Lung (tissue), 12 donors: ENCODE data around the gene KRTAP1-4. TPM values are rescaled to one million over a fixed set of nuclear protein-coding genes. Genes with fewer than 3 reads are reported as not detected.
"Not testable (repeated sequence)": the region's sequence is repeated elsewhere in the genome, so short reads cannot be mapped to it uniquely, and the experiment has no call there.

ENCODE experiments used
- ATAC-seq: fragments of 200-7000 bp; cut with Tn5 transposase; one replicate; pipeline ENCODE4 v1.9.1; 2020; ENCODE audit warnings: moderate number of reproducible peaks; ENCODE audit not compliant: insufficient read depth, low FRiP score
- DNase-seq, 3 donors: peaks; one replicate each; pipeline ENCODE4 v3.0.0-alpha.2; 2013 to 2017
- H3K27ac ChIP-seq, 2 donors: one replicate each; pipeline ENCODE4 v1.5.1; 2013; ENCODE audit warnings: mild to moderate bottlenecking in 2 of 2, moderate library complexity in 2 of 2, control low read depth in 1 of 2, inconsistent platforms in 1 of 2, low read depth in 1 of 2, low read length in 1 of 2
- H3K27me3 ChIP-seq, 3 donors: one replicate each; pipeline ENCODE4 v1.5.1; 2013; ENCODE audit warnings: low read length in 2 of 3; ENCODE audit not compliant: control insufficient read depth in 3 of 3, insufficient read depth in 3 of 3
- H3K36me3 ChIP-seq, 4 donors: one replicate each; pipeline ENCODE4 v1.5.1; 2013; ENCODE audit warnings: low read length in 4 of 4, mild to moderate bottlenecking in 1 of 4, moderate library complexity in 1 of 4; ENCODE audit not compliant: control insufficient read depth in 4 of 4, insufficient read depth in 4 of 4
- H3K4me1 ChIP-seq, 5 donors: one replicate each; pipeline ENCODE4 v1.5.1; 2013; ENCODE audit warnings: low read length in 5 of 5, mild to moderate bottlenecking in 2 of 5, moderate library complexity in 1 of 5; ENCODE audit not compliant: control insufficient read depth in 5 of 5, insufficient read depth in 5 of 5
- H3K4me3 ChIP-seq: one replicate; pipeline ENCODE4 v1.5.1; 2013; ENCODE audit warnings: mild to moderate bottlenecking, control low read depth, moderate library complexity
- H3K9ac ChIP-seq, 2 donors: one replicate each; pipeline ENCODE4 v1.5.1; 2013; ENCODE audit warnings: low read length in 2 of 2, control low read depth in 1 of 2; ENCODE audit not compliant: insufficient read depth in 1 of 2
- H3K9me3 ChIP-seq, 4 donors: one replicate each; pipeline ENCODE4 v1.5.1; 2013; ENCODE audit warnings: low read length in 3 of 4, mild to moderate bottlenecking in 1 of 4, moderate library complexity in 1 of 4; ENCODE audit not compliant: control insufficient read depth in 4 of 4, insufficient read depth in 3 of 4
- whole genome bisulfite sequencing, 2 donors: extraction: QIAGEN DNeasy Blood & Tissue Kit; methylation state at CpG; one replicate each; pipeline ENCODE4 v1.1.7; 2013; 5-methylcytosine and 5-hydroxymethylcytosine counted together
- polyA plus RNA-seq, 2 donors: library from polyadenylated mRNA; stranded (reverse); fragments of 200-250 nt; gene quantifications; one replicate each; pipeline ENCODE4 v1.2.1, GENCODE V29; 2013
- total RNA-seq, 2 donors: library from RNA; depleted of rRNA in 1 of 2; stranded (reverse); fragments of >200 nt in 1 of 2; gene quantifications; one replicate each; pipeline ENCODE4 v1.2.1, GENCODE V29; 2014 to 2021
- TF ChIP-seq, protein P1 (sequence below): IDR thresholded peaks from 2 replicates; pipeline ENCODE4 v1.5.1; 2012; ENCODE audit warnings: mild to moderate bottlenecking; ENCODE audit errors: control extremely low read depth, extremely low read depth
- donor health status: control.
- donor health status: control.
- donor health status: Bipolar disorder and iron deficiency.
- donor health status: healthy.
- donor health status: DM: yes; HTN: yes; CAD: no.

Gene KRTAP1-4
- total and polyA plus RNA-seq, 4 donors = not detected

DNA sequence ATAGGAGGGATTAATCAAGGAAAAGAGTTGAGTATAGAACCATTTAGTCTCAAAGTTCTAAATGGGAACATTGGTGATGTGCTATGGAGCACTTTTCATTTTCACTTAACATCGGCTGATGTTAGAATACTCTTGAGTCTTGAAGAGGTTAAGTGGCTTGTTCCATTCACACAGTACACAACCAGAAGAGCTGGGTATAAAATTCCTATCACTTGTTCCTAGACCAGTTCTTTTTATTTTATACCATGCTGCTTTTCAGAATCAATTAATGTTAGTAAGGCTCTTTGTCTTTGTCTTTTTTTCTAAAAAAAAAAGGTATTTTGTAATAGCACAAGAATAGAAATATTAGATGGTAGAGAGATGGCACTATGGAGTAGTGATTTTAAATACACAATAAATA, 13.0 kb upstream of the KRTAP1-4 start:
- H3K27me3 ChIP-seq = peaks cover 0 to 2% (median 0%) of the 10 kb centered on the region in 3 donors
- H3K36me3 ChIP-seq = no peaks in the 10 kb centered on the region
- no peak overlapping the region for H3K9ac ChIP-seq
- TF ChIP-seq, protein P1, sequence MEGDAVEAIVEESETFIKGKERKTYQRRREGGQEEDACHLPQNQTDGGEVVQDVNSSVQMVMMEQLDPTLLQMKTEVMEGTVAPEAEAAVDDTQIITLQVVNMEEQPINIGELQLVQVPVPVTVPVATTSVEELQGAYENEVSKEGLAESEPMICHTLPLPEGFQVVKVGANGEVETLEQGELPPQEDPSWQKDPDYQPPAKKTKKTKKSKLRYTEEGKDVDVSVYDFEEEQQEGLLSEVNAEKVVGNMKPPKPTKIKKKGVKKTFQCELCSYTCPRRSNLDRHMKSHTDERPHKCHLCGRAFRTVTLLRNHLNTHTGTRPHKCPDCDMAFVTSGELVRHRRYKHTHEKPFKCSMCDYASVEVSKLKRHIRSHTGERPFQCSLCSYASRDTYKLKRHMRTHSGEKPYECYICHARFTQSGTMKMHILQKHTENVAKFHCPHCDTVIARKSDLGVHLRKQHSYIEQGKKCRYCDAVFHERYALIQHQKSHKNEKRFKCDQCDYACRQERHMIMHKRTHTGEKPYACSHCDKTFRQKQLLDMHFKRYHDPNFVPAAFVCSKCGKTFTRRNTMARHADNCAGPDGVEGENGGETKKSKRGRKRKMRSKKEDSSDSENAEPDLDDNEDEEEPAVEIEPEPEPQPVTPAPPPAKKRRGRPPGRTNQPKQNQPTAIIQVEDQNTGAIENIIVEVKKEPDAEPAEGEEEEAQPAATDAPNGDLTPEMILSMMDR = no peak
- ATAC-seq (no peak), DNase-seq (no peak)
- H3K27ac ChIP-seq = no peak overlapping the region
- WGBS, 2 donors = 89 to 97% methylated on average over 1 of the region's 1 CpG
- H3K9me3 ChIP-seq = peaks cover 0 to 3% (median 0%) of the 10 kb centered on the region in 4 donors
- no peaks in the 10 kb centered on the region for H3K4me1 ChIP-seq
- H3K4me3 ChIP-seq = no peak overlapping the region

DNA sequence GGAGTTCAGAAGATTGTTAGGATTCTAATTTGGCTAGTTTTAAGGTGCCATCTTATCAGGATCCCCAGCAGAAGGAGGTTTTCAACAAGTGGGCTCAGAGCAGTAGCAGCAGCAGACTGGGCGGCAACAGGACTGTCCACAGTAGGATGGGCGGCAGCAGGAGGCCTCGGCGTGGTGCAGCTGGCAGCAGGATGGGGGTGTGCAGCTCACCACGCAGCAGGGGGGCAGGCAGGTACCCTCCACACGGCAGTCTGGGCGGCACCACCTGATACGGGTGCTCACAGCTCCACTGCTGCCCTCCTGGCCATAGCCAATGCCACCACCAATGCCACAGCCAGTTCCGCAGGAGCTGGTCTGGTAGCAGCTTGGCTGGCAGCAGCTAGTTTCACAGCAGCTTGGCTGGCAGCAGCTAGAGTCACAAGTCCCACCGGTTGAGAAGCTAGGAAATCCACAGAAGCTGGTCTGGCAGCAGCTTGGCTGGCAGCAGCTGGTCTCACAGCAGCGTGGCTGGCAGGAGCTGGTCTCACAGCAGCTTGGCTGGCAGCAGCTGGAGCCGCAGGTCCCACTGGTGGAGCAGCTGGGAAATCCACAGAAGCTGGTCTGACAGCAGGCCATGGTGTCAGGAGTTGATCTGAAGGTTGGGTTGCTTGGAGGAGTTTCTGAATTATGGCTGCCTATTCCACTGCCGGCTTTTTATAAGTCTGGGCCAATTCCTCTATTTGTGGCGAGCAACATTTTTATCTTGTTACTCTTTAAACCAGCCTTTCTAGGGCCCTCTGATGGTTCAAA, 11.0 kb upstream of the KRTAP1-4 start, which contains the start of gene KRTAP1-1:
Gene KRTAP1-1 (minus strand): TSS at position 668 of the 789 bp plus-strand sequence. CDS start 53 bp downstream, at position 615.
- ATAC-seq, H3K9ac ChIP-seq, H3K27ac ChIP-seq, DNase-seq, H3K27me3 ChIP-seq, H3K4me1 ChIP-seq, H3K36me3 ChIP-seq, H3K4me3 ChIP-seq, H3K9me3 ChIP-seq: not testable (repeated sequence)
- 75 to 92% methylated on average over 13 to 14 of the region's 14 CpGs for WGBS, 2 donors

GRCh38 chr17:41037853-41038350, 7.9 kb upstream of the KRTAP1-4 start:
- 75 to 86% methylated on average over 2 of the region's 2 CpGs for WGBS, 2 donors
- Histone ChIP-seq H3K36me3 (no peaks in the 10 kb centered on the region), H3K27me3 (peaks cover 0 to 3% (median 0%) of the 10 kb centered on the region in 3 donors), H3K9me3 (no peaks in the 10 kb centered on the region), H3K4me1 (no peaks in the 10 kb centered on the region), H3K9ac (no peak overlapping the region), H3K4me3 (no peak overlapping the region), H3K27ac (no peak overlapping the region)
- ATAC-seq (no peak), DNase-seq (no peak)
- TF ChIP-seq, protein P1 = no peak

DNA sequence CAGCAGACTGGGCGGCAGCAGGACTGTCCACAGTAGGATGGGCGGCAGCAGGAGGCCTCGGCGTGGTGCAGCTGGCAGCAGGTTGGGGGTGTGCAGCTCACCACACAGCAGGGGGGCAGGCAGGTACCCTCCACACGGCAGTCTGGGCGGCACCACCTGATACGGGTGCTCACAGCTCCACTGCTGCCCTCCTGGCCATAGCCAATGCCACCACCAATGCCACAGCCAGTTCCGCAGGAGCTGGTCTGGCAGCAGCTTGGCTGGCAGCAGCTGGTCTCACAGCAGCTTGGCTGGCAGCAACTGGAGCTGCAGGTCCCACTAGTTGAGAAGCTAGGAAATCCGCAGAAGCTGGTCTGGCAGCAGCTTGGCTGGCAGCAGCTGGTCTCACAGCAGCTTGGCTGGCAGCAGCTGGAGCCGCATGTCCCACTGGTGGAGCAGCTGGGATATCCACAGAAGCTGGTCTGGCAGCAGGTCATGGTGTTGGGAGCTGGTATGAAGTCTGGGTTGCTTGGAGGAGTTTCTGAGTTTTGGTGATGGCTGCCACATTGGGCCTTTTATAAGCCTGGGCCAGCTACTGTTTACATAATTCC, 4.4 kb upstream of the KRTAP1-4 start, which contains the start of gene KRTAP1-3:
Gene KRTAP1-3 (minus strand): TSS at position 529 of the 590 bp plus-strand sequence. CDS start 53 bp downstream, at position 476.
- ATAC-seq, H3K9me3 ChIP-seq, H3K4me3 ChIP-seq, DNase-seq, H3K36me3 ChIP-seq, H3K27me3 ChIP-seq, H3K4me1 ChIP-seq, H3K9ac ChIP-seq, H3K27ac ChIP-seq: not testable (repeated sequence)
- 83 to 93% methylated on average over 7 to 10 of the region's 10 CpGs for WGBS, 2 donors
